ENCODE data around the gene TMEM132D.

TMEM132D gene

DNA sequence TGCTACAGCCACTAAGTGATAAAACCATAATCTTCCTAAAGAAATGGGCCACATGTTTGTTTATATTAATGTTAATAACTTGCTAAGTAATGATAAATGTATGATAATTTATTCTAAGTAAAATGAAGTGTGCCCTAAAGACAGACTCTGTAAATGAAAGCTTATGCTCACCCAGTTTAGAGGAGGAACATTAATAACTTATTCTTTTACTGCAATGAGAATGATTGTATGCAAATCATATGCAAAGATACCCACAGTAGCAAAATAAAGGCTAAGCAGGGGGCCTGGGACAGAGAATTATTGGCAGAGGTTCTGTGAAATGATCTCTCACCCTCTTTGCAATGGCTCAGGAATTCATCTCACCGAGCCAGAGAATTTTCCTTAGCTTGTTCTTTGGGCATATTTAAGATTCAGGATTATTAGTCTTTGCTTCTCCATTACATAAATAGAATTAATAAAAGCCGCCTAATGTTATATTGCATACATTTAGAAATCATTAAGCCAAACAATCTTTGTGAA, 75.9 kb downstream of the TMEM132D start:
- no peak overlapping the region for H3K9ac ChIP-seq (ENCODE audit: low read length)
- no peak overlapping the region for H3K4me2 ChIP-seq (ENCODE audit: low read length)
- no peaks in the 10 kb centered on the region for H3K9me2 ChIP-seq (ENCODE audit: low read depth, low read length)
- H3K9me3 ChIP-seq (ENCODE audit: low read length), result no peaks in the 10 kb centered on the region
- H3K4me3 ChIP-seq (ENCODE audit: low read depth, low read length, poor library complexity, severe bottlenecking), result no peak overlapping the region
- H2AFZ ChIP-seq (ENCODE audit: low read length), result no peak overlapping the region
- no peak for TF ChIP-seq EZH2 (IDR thresholded peaks at IDR 0.05; ENCODE audit: borderline replicate concordance, low read length)
- TF ChIP-seq, protein P1, sequence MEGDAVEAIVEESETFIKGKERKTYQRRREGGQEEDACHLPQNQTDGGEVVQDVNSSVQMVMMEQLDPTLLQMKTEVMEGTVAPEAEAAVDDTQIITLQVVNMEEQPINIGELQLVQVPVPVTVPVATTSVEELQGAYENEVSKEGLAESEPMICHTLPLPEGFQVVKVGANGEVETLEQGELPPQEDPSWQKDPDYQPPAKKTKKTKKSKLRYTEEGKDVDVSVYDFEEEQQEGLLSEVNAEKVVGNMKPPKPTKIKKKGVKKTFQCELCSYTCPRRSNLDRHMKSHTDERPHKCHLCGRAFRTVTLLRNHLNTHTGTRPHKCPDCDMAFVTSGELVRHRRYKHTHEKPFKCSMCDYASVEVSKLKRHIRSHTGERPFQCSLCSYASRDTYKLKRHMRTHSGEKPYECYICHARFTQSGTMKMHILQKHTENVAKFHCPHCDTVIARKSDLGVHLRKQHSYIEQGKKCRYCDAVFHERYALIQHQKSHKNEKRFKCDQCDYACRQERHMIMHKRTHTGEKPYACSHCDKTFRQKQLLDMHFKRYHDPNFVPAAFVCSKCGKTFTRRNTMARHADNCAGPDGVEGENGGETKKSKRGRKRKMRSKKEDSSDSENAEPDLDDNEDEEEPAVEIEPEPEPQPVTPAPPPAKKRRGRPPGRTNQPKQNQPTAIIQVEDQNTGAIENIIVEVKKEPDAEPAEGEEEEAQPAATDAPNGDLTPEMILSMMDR (IDR thresholded peaks at IDR 0.05; ENCODE audit: low read length), result no peak
- no peaks in the 10 kb centered on the region for H3K79me2 ChIP-seq (ENCODE audit: insufficient read depth, low read length)
- H3K27me3 ChIP-seq (ENCODE audit: insufficient read depth, low read length), result no peaks in the 10 kb centered on the region
- H3K27ac ChIP-seq (ENCODE audit: low read depth, low read length, poor library complexity, severe bottlenecking), result no peak overlapping the region
- H4K20me1 ChIP-seq (ENCODE audit: insufficient read depth, low read length), result no peaks in the 10 kb centered on the region
- H3F3A ChIP-seq (ENCODE audit: insufficient read depth, low read length), result no peaks in the 10 kb centered on the region
- no peaks in the 10 kb centered on the region for H3K4me1 ChIP-seq (ENCODE audit: insufficient read depth, low read length, severe bottlenecking)
- H3K36me3 ChIP-seq (ENCODE audit: insufficient read depth, low read length), result no peaks in the 10 kb centered on the region

DNA sequence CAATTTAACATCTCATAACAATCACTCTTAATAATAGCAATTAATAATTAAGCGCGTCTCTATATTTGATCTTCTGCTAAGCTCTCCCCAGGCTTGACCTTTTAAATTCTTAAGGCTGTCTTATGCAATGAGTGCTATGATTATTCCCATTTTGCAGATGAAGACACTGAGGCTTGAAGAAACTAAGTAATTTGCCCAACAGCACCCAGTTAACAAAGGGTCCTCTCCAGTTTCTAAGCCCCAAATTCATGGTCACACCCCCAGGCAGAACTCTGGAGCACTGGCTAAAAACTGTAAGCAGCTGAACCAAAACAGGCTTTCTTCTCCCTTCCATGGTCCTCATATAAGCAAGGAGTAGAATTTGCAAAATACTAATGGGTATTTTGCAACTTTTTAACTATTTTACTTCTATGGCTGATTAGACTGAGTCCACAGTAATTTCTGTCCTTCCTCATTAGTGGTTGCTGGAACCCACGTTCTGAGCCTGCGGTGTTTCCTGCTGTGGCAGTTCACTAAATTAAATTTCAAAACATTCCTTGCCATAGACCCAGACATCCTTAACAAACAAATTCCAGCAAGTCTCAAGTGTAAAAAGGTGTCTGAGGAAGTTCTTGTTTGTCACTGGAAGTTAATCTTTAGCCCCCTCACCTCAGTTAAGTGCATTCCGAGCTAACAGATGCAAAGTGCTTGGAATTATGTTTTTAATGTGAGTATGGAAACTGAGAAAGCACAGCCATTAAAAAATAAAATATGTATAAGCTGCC, 76.5 kb downstream of the TMEM132D start:
- Histone ChIP-seq H3K36me3 (ENCODE audit: insufficient read depth, low read length) (no peaks in the 10 kb centered on the region), H3K4me2 (ENCODE audit: low read length) (no peak overlapping the region), H3K9me2 (ENCODE audit: low read depth, low read length) (no peaks in the 10 kb centered on the region), H3K27ac (ENCODE audit: low read depth, low read length, poor library complexity, severe bottlenecking) (no peak overlapping the region), H3K4me1 (ENCODE audit: insufficient read depth, low read length, severe bottlenecking) (no peaks in the 10 kb centered on the region), H3K9ac (ENCODE audit: low read length) (no peak overlapping the region), H4K20me1 (ENCODE audit: insufficient read depth, low read length) (no peaks in the 10 kb centered on the region), H3K27me3 (ENCODE audit: insufficient read depth, low read length) (peaks cover 3% of the 10 kb centered on the region; the same call in 1 of the 2 replicates), H3K79me2 (ENCODE audit: insufficient read depth, low read length) (no peaks in the 10 kb centered on the region), H3K9me3 (ENCODE audit: low read length) (no peaks in the 10 kb centered on the region), H3K4me3 (ENCODE audit: low read depth, low read length, poor library complexity, severe bottlenecking) (no peak overlapping the region), H3F3A (ENCODE audit: insufficient read depth, low read length) (no peaks in the 10 kb centered on the region), H2AFZ (ENCODE audit: low read length) (no peak overlapping the region)
- TF ChIP-seq, protein P1 (IDR thresholded peaks at IDR 0.05; ENCODE audit: low read length), result no peak
- TF ChIP-seq EZH2 (IDR thresholded peaks at IDR 0.05; ENCODE audit: borderline replicate concordance, low read length), result no peak

DNA sequence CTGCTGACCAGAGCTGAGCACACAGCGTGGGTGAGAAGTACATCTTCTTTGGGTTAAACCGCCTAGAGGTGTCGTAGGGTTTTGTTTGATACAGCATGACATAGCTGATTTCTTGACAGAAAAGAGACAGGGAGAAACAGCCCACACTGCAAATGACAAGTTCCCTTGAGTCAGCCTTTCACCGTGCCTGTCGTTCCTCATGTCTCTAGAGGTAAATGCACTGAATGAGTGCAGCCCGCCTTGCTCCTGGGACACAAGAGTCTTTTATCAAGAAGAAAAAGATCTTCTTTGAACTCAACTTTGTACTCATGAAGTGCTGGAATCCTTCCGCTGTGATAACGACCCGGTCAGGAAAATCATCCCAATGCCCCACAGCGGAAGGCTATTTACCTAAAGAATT, 77.6 kb downstream of the TMEM132D start:
- Histone ChIP-seq H3K27me3 (ENCODE audit: insufficient read depth, low read length) (peaks cover 3% of the 10 kb centered on the region; the same call in 1 of the 2 replicates), H3K79me2 (ENCODE audit: insufficient read depth, low read length) (no peaks in the 10 kb centered on the region), H3K9me2 (ENCODE audit: low read depth, low read length) (no peaks in the 10 kb centered on the region)

More for the DNA sequence above, 77.6 kb downstream of the TMEM132D start:
- no peaks in the 10 kb centered on the region for H3F3A ChIP-seq (ENCODE audit: insufficient read depth, low read length)
- H3K9ac ChIP-seq (ENCODE audit: low read length), result no peak overlapping the region
- TF ChIP-seq, protein P1 (IDR thresholded peaks at IDR 0.05; ENCODE audit: low read length), result no peak
- TF ChIP-seq EZH2 (IDR thresholded peaks at IDR 0.05; ENCODE audit: borderline replicate concordance, low read length), result no peak
- H3K9me3 ChIP-seq (ENCODE audit: low read length), result no peaks in the 10 kb centered on the region
- no peaks in the 10 kb centered on the region for H3K36me3 ChIP-seq (ENCODE audit: insufficient read depth, low read length)
- H2AFZ ChIP-seq (ENCODE audit: low read length), result no peak overlapping the region
- H3K27ac ChIP-seq (ENCODE audit: low read depth, low read length, poor library complexity, severe bottlenecking), result no peak overlapping the region
- H3K4me1 ChIP-seq (ENCODE audit: insufficient read depth, low read length, severe bottlenecking), result no peaks in the 10 kb centered on the region
- H3K4me2 ChIP-seq (ENCODE audit: low read length), result no peak overlapping the region
- H4K20me1 ChIP-seq (ENCODE audit: insufficient read depth, low read length), result no peaks in the 10 kb centered on the region
- H3K4me3 ChIP-seq (ENCODE audit: low read depth, low read length, poor library complexity, severe bottlenecking), result no peak overlapping the region
